GM12878 (cell line): Measurements from ENCODE around the gene MRPS9. TPM values are rescaled to one million over a fixed set of nuclear protein-coding genes. Genes with fewer than 3 reads are reported as not detected.

Experiments used
- ATAC-seq: fragments of 200-7000 bp; cut with Tn5 transposase; 3 replicates; pipeline ENCODE4 v1.9.1; 2020; ENCODE audit warnings: mild to moderate bottlenecking, moderate library complexity
- BruUV-seq: library from RNA; stranded (reverse); fragments of 400-500 nt; replicated peaks from 2 replicates; lab custom pipeline; 2021; lab: Mats Ljungman, UMichigan
- CTCF ChIA-PET: fragments of 300-600 bp; sonication (Branson Sonifier 250); formaldehyde crosslinking; extraction: SDS; loops from one replicate; lab custom pipeline; 2021; ENCODE audit warnings: inconsistent platforms; lab: Yijun Ruan, JAX
- POLR2A ChIA-PET: fragments of 350-600 bp; formaldehyde crosslinking; extraction: SDS; loops from one replicate; lab custom pipeline; 2021; ENCODE audit warnings: inconsistent platforms; lab: Charles Lee
- RAD21 ChIA-PET: fragments of 300-600 bp; sonication (Branson Sonifier 250); formaldehyde crosslinking; loops from one replicate; lab custom pipeline; 2023; ENCODE audit warnings: antibody characterized with exemption; ENCODE audit not compliant: unreplicated experiment; lab: Charles Lee
- SMC1A ChIA-PET: fragments of 300-600 bp; sonication (Branson Sonifier 250); formaldehyde crosslinking; loops from one replicate; lab custom pipeline; 2023; ENCODE audit not compliant: unreplicated experiment, uncharacterized antibody; lab: Charles Lee
- DNase-seq: peaks from one replicate; pipeline ENCODE4 v3.0.0-alpha.2; 2011; ENCODE audit warnings: low read depth, low spot score
- FAIRE-seq: peaks from 3 replicates; lab custom pipeline; 2011; peaks lifted over from hg19 to GRCh38; lab: Jason Lieb, UNC
- H2AFZ ChIP-seq: 2 replicates; pipeline ENCODE4 v1.6.0; 2011; ENCODE audit warnings: low read depth, low read length, control low read depth; ENCODE audit not compliant: control insufficient read depth
- H3K27ac ChIP-seq: 2 replicates; pipeline ENCODE4 v1.5.1; 2011; ENCODE audit warnings: control low read depth; ENCODE audit not compliant: control insufficient read depth, insufficient read depth
- H3K27me3 ChIP-seq, 2 experiments: replicated peaks in 1 of 2; 2 replicates each; pipeline versions ENCODE4 v1.6.0 to v1.6.1; 2011; ENCODE audit warnings: low read length in 1 of 2; ENCODE audit not compliant: control insufficient read depth in 2 of 2, insufficient read depth in 2 of 2
- H3K36me3 ChIP-seq, 2 experiments: 2 replicates each; pipeline ENCODE4 v1.5.1; 2011; ENCODE audit warnings: low read length in 1 of 2; ENCODE audit not compliant: control insufficient read depth in 2 of 2, insufficient read depth in 2 of 2
- H3K4me1 ChIP-seq: 2 replicates; pipeline ENCODE4 v1.6.1; 2011; ENCODE audit warnings: mild to moderate bottlenecking, low read length, moderate library complexity, mixed read lengths; ENCODE audit not compliant: control insufficient read depth, insufficient read depth
- H3K4me2 ChIP-seq: 2 replicates; pipeline ENCODE4 v1.6.0; 2011; ENCODE audit warnings: control low read depth; ENCODE audit not compliant: control insufficient read depth, insufficient read depth
- H3K4me3 ChIP-seq: fragments of 200-600 bp; sonication (generic); 2 replicates; pipeline ENCODE4 v1.5.1; 2016
- H3K79me2 ChIP-seq: 2 replicates; pipeline ENCODE4 v1.6.0; 2011; ENCODE audit warnings: low read length; ENCODE audit not compliant: control insufficient read depth, insufficient read depth
- H3K9ac ChIP-seq: 2 replicates; pipeline ENCODE4 v1.8.0; 2011; ENCODE audit warnings: low read length, control low read depth, mixed read lengths; ENCODE audit not compliant: control insufficient read depth, insufficient read depth
- H3K9me3 ChIP-seq: replicated peaks from 3 replicates; pipeline ENCODE4 v1.5.1; 2011; ENCODE audit warnings: mild to moderate bottlenecking, low read length; ENCODE audit not compliant: control insufficient read depth, insufficient read depth
- H4K20me1 ChIP-seq: 2 replicates; pipeline ENCODE4 v1.6.0; 2011; ENCODE audit not compliant: control insufficient read depth, insufficient read depth
- ATF2 ChIP-seq: IDR thresholded peaks from 2 replicates; pipeline ENCODE4 v1.6.1; 2012; ENCODE audit warnings: low read length, inconsistent platforms
- BCL11A ChIP-seq: IDR thresholded peaks from 2 replicates; pipeline ENCODE4 v1.6.1; 2011; ENCODE audit warnings: low read depth, low read length
- BRCA1 ChIP-seq: IDR thresholded peaks from 2 replicates; pipeline ENCODE4 v1.6.1; 2011; ENCODE audit warnings: low read depth, low read length, improper control_type of control experiment
- E2F8 ChIP-seq: fragments of 450-650 bp; IDR thresholded peaks from 2 replicates; pipeline ENCODE4 v1.6.1; 2018; ENCODE audit warnings: mild to moderate bottlenecking, low read depth, moderate library complexity; ENCODE audit not compliant: partially characterized antibody
- JUND ChIP-seq: IDR thresholded peaks from 2 replicates; pipeline ENCODE4 v1.6.1; 2012; ENCODE audit warnings: low read depth, mild to moderate bottlenecking, low read length, improper control_type of control experiment, moderate library complexity
- MAX ChIP-seq: IDR thresholded peaks from 2 replicates; pipeline ENCODE4 v1.6.1; 2012; ENCODE audit warnings: low read depth, low read length, improper control_type of control experiment
- SMC3 ChIP-seq: IDR thresholded peaks from 2 replicates; pipeline ENCODE4 v1.6.1; 2011; ENCODE audit warnings: low read length, improper control_type of control experiment, borderline replicate concordance
- TBL1XR1 ChIP-seq: IDR thresholded peaks from 2 replicates; pipeline ENCODE4 v1.6.1; 2012; ENCODE audit warnings: low read depth, low read length, improper control_type of control experiment
- TCF7 ChIP-seq: IDR thresholded peaks from 2 replicates; pipeline ENCODE4 v1.6.1; 2014; ENCODE audit warnings: antibody characterized with exemption, borderline replicate concordance
- ZBED1 ChIP-seq: IDR thresholded peaks from 2 replicates; pipeline ENCODE4 v1.6.1; 2016; ENCODE audit warnings: borderline replicate concordance
- ZBTB33 ChIP-seq: fragments of 450-650 bp; IDR thresholded peaks from 2 replicates; pipeline ENCODE4 v1.6.1; 2017; ENCODE audit warnings: mild to moderate bottlenecking
- ZNF274 ChIP-seq: IDR thresholded peaks from one replicate; pipeline ENCODE4 v1.8.0; 2011; ENCODE audit not compliant: insufficient read length, insufficient read depth
- ZNF687 ChIP-seq: fragments of 450-650 bp; IDR thresholded peaks from 2 replicates; pipeline ENCODE4 v1.6.1; 2017; ENCODE audit warnings: mild to moderate bottlenecking, moderate library complexity
- ZZZ3 ChIP-seq: IDR thresholded peaks from 2 replicates; pipeline ENCODE4 v1.6.1; 2011; ENCODE audit warnings: low read depth; ENCODE audit not compliant: control insufficient read depth, insufficient read length
- WGBS: methylation state at CpG from one replicate; pipeline ENCODE4 v1.1.6; 2016; ENCODE audit warnings: low lambda C conversion rate; ENCODE audit not compliant: insufficient replicate concordance, insufficient coverage; ENCODE audit errors: missing lambda C conversion rate; 5-methylcytosine and 5-hydroxymethylcytosine counted together
- in situ Hi-C: fragments of 300-500 bp; cut with MboI; formaldehyde crosslinking; loops from 9 replicates; pipeline ENCODE4 v1.14.3; 2018; ENCODE audit warnings: mixed read lengths
- intact Hi-C: fragments of 100-400 bp; cut with micrococcal nuclease; formaldehyde crosslinking; loops from one replicate; pipeline ENCODE4 v1.14.2; 2022; ENCODE audit not compliant: unreplicated experiment
- polyA plus RNA-seq, 11 experiments: library from polyadenylated mRNA; depleted of rRNA in 4 of 11; unstranded in 6 of 11; stranded (reverse) in 5 of 11; fragments of >200 nt; fragmentation: Nextera tagmentation in 4 of 11; fragmentation: Illumina TruSeq in 1 of 11; extraction: Ambion mirVana in 4 of 11; extraction: Trizol in 1 of 11; gene quantifications; 1 replicate in 1 of 11; 2 replicates in 10 of 11; pipeline versions ENCODE4 v1.2.1 to v1.2.3, GENCODE V29; 2011 to 2016; ENCODE audit warnings: inconsistent platforms in 2 of 11, missing spikeins in 2 of 11, low read depth in 1 of 11
- total RNA-seq, 4 experiments: library from RNA; depleted of rRNA in 3 of 4; stranded (reverse); fragments of >200 nt in 3 of 4; fragmentation: Illumina TruSeq in 1 of 4; extraction: Trizol in 1 of 4; gene quantifications; 2 replicates each; pipeline versions ENCODE4 v1.2.1 to v1.2.3, GENCODE V29; 2013 to 2021

MRPS9 gene
- total and polyA plus RNA-seq, 10 of the 15 experiments (the other 5 are each of a cell fraction or from before 2014, with no cell fraction given) = 39.1 to 111 (median 63.4) TPM

GRCh38 chr2:105104208-105104731 lies 66.4 kb downstream of the MRPS9 start:
- ATAC-seq (no peak), DNase-seq (no peak), FAIRE-seq (no peak)
- intact Hi-C loops = no loop called here
- 95% methylated on average over 8 of the region's 8 CpGs for WGBS
- H3K4me2 ChIP-seq = no peak overlapping the region
- H2AFZ ChIP-seq = no peak overlapping the region
- ChIA-PET RAD21 (no interaction called here), CTCF (interaction anchor here (0.8 to 1.9 kb wide), 3 partner anchors 11 to 132 kb away, joined by 3 to 11 read pairs (median 6); no protein-coding TSS in a partner anchor), POLR2A (no interaction called here), SMC1A (interaction anchor here (0.9 kb wide), 2 partner anchors 10 to 11 kb away, joined by 3 to 4 read pairs; no protein-coding TSS in a partner anchor)
- no peaks in the 10 kb centered on the region for H4K20me1 ChIP-seq
- no peaks in the 10 kb centered on the region for H3K27me3 ChIP-seq
- no peak overlapping the region for H3K4me3 ChIP-seq
- no peaks in the 10 kb centered on the region for H3K79me2 ChIP-seq
- no peak overlapping the region for H3K9ac ChIP-seq
- no peak overlapping the region for H3K27ac ChIP-seq
- H3K9me3 ChIP-seq = no peaks in the 10 kb centered on the region
- H3K4me1 ChIP-seq = no peaks in the 10 kb centered on the region
- peaks cover 4 to 6% of the 10 kb centered on the region in 2 experiments; a peak in 3 of 4 replicates for H3K36me3 ChIP-seq
- in situ Hi-C loops = no loop called here
- no TSS peak for BruUV-seq
- TF ChIP-seq SMC3 (no peak), TCF7 (no peak), TBL1XR1 (no peak), ZZZ3 (no peak), ZNF687 (no peak), E2F8 (no peak), ATF2 (no peak), ZBTB33 (no peak), JUND (no peak), ZNF274 (no peak), ZBED1 (no peak), BCL11A (no peak), BRCA1 (no peak), MAX (no peak)
